ENCODE data around the gene ALS2CL.

The ALS2CL gene

DNA sequence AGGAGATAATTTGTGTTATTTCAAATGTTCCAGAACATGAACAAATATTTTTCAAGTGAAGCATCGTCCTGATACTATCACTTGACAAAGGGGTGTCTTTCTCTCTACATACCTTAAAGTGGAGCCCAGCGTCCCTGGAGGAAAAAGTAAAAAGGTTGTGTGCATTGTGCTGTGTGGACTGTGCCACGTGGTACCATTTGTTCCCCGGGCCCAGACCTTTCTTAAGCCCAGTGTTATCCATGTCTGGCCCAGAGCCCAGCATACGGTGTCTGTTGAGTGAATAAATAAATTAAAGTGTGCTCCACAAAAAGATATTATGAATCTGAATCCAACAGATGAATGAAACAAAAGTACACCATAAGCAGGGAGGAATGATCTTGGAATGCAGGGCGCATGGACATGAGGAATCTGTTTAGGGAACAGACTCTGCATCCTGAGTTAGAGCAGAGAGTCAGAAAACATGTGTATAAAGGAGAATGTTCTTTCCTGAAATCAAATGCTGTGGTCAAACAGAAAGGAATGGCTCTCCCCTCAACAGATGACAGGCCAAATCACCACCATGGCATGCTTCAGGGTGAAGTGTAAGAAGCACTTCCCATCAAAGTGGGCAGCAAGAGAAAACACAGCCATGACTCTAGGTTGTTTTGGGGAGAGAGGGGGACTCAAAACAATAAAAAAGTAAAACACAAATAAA, 32.3 kb upstream of the ALS2CL start:
- Histone ChIP-seq H3K27ac (no peak overlapping the region), H3K27me3 (ENCODE audit: insufficient read depth, low read depth, severe bottlenecking) (no peaks in the 10 kb centered on the region), H3K4me3 (ENCODE audit: low read depth, low read length) (no peak overlapping the region), H3K36me3 (no peaks in the 10 kb centered on the region), H3K9me3 (ENCODE audit: severe bottlenecking) (no peaks in the 10 kb centered on the region)
- TF ChIP-seq, protein P1, sequence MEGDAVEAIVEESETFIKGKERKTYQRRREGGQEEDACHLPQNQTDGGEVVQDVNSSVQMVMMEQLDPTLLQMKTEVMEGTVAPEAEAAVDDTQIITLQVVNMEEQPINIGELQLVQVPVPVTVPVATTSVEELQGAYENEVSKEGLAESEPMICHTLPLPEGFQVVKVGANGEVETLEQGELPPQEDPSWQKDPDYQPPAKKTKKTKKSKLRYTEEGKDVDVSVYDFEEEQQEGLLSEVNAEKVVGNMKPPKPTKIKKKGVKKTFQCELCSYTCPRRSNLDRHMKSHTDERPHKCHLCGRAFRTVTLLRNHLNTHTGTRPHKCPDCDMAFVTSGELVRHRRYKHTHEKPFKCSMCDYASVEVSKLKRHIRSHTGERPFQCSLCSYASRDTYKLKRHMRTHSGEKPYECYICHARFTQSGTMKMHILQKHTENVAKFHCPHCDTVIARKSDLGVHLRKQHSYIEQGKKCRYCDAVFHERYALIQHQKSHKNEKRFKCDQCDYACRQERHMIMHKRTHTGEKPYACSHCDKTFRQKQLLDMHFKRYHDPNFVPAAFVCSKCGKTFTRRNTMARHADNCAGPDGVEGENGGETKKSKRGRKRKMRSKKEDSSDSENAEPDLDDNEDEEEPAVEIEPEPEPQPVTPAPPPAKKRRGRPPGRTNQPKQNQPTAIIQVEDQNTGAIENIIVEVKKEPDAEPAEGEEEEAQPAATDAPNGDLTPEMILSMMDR (IDR thresholded peaks at IDR 0.05; ENCODE audit: low read depth, low read length): no peak
- no peak for DNase-seq

DNA sequence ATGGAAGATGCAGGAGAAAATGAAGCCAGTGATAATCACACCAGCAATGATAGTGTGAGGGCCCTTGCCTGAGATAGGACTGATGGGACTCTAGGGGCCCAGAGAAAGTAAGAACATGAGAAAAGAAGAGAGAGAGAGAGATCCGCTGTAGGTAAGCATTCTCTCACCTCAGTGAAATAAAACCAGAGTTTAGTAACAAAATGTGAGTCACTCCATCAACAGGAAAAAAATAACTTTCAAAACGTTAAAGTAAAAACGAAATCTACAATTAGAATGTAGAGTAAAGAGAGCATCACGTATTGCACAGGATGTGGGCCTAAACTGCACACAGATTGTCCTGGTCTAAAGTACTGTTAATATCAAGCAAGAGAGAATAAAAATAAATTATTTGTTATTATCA, 30.9 kb upstream of the ALS2CL start:
- Histone ChIP-seq H3K27me3 (ENCODE audit: insufficient read depth, low read depth, severe bottlenecking) (no peaks in the 10 kb centered on the region), H3K9me3 (ENCODE audit: severe bottlenecking) (no peaks in the 10 kb centered on the region), H3K4me3 (ENCODE audit: low read depth, low read length) (no peak overlapping the region), H3K36me3 (no peaks in the 10 kb centered on the region), H3K27ac (no peak overlapping the region)
- DNase-seq: no peak
- TF ChIP-seq, protein P1 (IDR thresholded peaks at IDR 0.05; ENCODE audit: low read depth, low read length): no peak

DNA sequence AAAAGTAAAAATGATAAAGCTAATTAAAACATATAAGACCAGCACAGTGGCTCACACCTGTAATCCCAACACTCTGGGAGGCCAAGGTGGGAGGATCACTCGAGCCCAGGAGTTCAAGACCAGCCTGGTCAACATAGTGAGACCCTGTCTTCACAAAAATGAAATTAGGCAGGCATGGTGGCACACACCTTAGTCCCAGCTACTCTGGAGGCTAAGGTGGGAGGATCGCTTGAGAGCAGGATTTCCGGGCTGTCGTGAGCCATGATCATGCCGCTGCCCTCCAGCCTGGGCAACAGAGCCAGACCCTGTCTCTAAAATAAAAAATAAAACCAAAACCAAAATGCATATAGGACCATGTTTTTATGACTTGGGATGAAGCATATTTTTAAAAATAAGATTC, 29.0 kb upstream of the ALS2CL start:
- no peak overlapping the region for H3K4me3 ChIP-seq (ENCODE audit: low read depth, low read length)
- DNase-seq: no peak
- H3K27ac ChIP-seq: no peak overlapping the region
- H3K36me3 ChIP-seq: no peaks in the 10 kb centered on the region
- TF ChIP-seq, protein P1 (IDR thresholded peaks at IDR 0.05; ENCODE audit: low read depth, low read length): no peak
- H3K9me3 ChIP-seq (ENCODE audit: severe bottlenecking): no peaks in the 10 kb centered on the region
- H3K27me3 ChIP-seq (ENCODE audit: insufficient read depth, low read depth, severe bottlenecking): no peaks in the 10 kb centered on the region

DNA sequence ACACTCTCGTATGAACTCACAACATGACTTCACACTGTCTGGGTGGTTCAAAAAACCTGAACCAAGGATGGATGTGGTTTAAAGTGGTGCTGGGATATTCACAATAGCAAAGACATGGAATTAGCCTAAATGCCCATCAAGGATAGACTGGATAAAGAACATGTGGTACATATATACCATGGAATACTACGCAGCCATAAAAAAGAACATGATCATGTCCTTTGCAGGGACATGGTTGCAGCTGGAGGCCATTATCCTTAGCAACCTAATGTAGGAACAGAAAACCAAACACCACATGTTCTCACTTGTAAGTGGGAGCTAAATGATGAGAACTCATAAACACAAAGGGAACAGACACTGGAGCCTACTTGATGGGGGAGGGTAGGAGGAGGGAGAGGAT, 27.5 kb upstream of the ALS2CL start:
- Histone ChIP-seq H3K9me3 (ENCODE audit: severe bottlenecking) (no peaks in the 10 kb centered on the region), H3K27me3 (ENCODE audit: insufficient read depth, low read depth, severe bottlenecking) (no peaks in the 10 kb centered on the region), H3K36me3 (no peaks in the 10 kb centered on the region), H3K4me3 (ENCODE audit: low read depth, low read length) (no peak overlapping the region), H3K27ac (no peak overlapping the region)
- no peak for DNase-seq
- TF ChIP-seq, protein P1 (IDR thresholded peaks at IDR 0.05; ENCODE audit: low read depth, low read length): no peak

DNA sequence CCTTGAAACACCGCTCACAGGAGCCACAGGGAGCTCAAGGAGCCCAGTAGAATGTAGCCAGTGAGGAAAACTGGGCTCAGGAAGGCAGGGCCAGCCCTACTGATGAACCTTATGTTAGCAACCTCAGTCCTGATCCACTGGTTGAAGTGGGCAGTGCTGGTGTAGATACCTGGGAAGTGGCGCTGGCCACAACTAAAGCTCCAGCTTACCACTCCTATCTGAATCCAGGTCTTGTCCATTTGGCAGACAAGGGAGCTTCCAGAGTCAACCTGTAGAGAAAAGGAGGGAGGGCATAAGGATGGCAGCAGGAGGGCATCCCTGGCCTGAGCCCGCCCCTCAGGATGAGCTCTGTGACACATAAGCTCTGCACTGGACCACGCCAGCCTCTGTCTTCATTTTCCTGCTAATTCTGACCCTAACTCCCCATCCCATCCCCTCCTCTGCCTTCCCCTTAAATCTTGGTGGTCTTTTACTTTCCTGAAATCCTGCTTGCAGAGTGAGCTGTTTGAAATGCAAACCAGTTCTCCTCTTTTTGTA, 26.3 kb upstream of the ALS2CL start:
- no peaks in the 10 kb centered on the region for H3K27me3 ChIP-seq (ENCODE audit: insufficient read depth, low read depth, severe bottlenecking)
- no peak overlapping the region for H3K27ac ChIP-seq
- no peaks in the 10 kb centered on the region for H3K36me3 ChIP-seq
- no peak for DNase-seq
- no peak overlapping the region for H3K4me3 ChIP-seq (ENCODE audit: low read depth, low read length)
- no peaks in the 10 kb centered on the region for H3K9me3 ChIP-seq (ENCODE audit: severe bottlenecking)
- TF ChIP-seq, protein P1 (IDR thresholded peaks at IDR 0.05; ENCODE audit: low read depth, low read length): no peak
